ENCODE results near the gene CAMKMT.

The CAMKMT gene

GRCh38 chr2:44612276-44612675, 250.5 kb downstream of the CAMKMT start:
- H3K36me3 Mint-ChIP-seq (ENCODE audit: insufficient read depth), result no peaks in the 10 kb centered on the region
- DNase-seq (ENCODE audit: low spot score in 2 of 2) (no peak), ATAC-seq (replicated peaks; ENCODE audit: extremely low read depth, poor library complexity, severe bottlenecking) (no peak)
- H3K9me3 Mint-ChIP-seq, result no peaks in the 10 kb centered on the region
- no peaks in the 10 kb centered on the region for H3K27me3 Mint-ChIP-seq
- no peak overlapping the region for H3K4me3 Mint-ChIP-seq
- H3K4me1 Mint-ChIP-seq, result no peaks in the 10 kb centered on the region
- no peak overlapping the region for H3K27ac Mint-ChIP-seq (ENCODE audit: low read depth)

DNA sequence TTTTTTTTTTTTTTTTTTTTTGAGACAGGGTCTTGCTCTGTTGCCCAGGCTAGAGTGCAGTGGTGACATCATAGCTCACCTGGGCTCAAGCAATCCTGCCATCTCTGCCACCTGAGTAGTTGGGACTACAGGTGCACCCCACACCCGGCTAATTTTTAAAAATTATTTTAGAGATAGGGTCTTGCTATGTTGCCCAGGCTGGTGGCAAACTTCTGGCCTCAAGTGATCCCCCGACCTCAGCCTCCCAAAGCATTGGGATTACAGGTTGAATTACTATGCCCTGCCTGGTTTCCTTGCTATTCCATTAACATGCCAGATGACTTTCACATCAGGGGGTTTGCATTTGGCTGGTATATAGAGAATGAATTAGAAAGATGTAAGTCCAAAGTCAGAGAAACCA, 253.2 kb downstream of the CAMKMT start:
- no peaks in the 10 kb centered on the region for H3K36me3 Mint-ChIP-seq (ENCODE audit: insufficient read depth)
- H3K27ac Mint-ChIP-seq (ENCODE audit: low read depth), result no peak overlapping the region
- no peak for DNase-seq (ENCODE audit: low spot score in 2 of 2)
- no peaks in the 10 kb centered on the region for H3K9me3 Mint-ChIP-seq
- H3K27me3 Mint-ChIP-seq, result no peaks in the 10 kb centered on the region
- H3K4me3 Mint-ChIP-seq, result no peak overlapping the region
- no peaks in the 10 kb centered on the region for H3K4me1 Mint-ChIP-seq
- ATAC-seq (replicated peaks; ENCODE audit: extremely low read depth, poor library complexity, severe bottlenecking), result no peak

GRCh38 chr2:44615950-44616518, 254.3 kb downstream of the CAMKMT start:
- no peak overlapping the region for H3K4me3 Mint-ChIP-seq
- no peaks in the 10 kb centered on the region for H3K27me3 Mint-ChIP-seq
- no peak overlapping the region for H3K27ac Mint-ChIP-seq (ENCODE audit: low read depth)
- ATAC-seq (replicated peaks; ENCODE audit: extremely low read depth, poor library complexity, severe bottlenecking), result no peak
- no peak for DNase-seq (ENCODE audit: low spot score in 2 of 2)
- H3K9me3 Mint-ChIP-seq, result no peaks in the 10 kb centered on the region
- H3K4me1 Mint-ChIP-seq, result no peaks in the 10 kb centered on the region
- no peaks in the 10 kb centered on the region for H3K36me3 Mint-ChIP-seq (ENCODE audit: insufficient read depth)

DNA sequence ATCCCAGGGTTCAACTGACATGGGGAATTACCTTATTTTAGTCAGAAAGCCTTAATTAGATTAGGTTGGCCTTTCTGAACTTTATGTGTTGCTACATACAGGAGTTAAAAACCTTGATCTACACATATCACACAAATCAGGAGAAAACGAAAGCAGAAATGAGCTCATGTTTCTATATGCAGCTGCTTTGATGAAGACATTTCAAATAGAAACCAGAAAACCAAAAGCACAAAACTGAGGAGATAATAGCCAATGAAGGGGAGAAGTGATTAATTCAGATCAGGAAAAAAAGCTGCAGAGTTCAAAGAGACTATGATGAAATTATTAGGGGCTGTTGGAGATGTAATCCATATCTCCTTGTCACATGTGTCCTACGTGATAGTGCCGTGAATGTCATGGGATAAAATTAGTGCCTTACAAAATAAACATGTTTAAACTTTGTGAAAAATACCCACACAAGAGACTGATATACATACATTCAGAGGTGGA, 255.0 kb downstream of the CAMKMT start:
- no peak overlapping the region for H3K4me3 Mint-ChIP-seq
- no peaks in the 10 kb centered on the region for H3K4me1 Mint-ChIP-seq
- ATAC-seq (replicated peaks; ENCODE audit: extremely low read depth, poor library complexity, severe bottlenecking), result no peak
- H3K27me3 Mint-ChIP-seq, result no peaks in the 10 kb centered on the region
- H3K9me3 Mint-ChIP-seq, result no peaks in the 10 kb centered on the region
- no peaks in the 10 kb centered on the region for H3K36me3 Mint-ChIP-seq (ENCODE audit: insufficient read depth)
- no peak for DNase-seq (ENCODE audit: low spot score in 2 of 2)
- H3K27ac Mint-ChIP-seq (ENCODE audit: low read depth), result no peak overlapping the region

DNA sequence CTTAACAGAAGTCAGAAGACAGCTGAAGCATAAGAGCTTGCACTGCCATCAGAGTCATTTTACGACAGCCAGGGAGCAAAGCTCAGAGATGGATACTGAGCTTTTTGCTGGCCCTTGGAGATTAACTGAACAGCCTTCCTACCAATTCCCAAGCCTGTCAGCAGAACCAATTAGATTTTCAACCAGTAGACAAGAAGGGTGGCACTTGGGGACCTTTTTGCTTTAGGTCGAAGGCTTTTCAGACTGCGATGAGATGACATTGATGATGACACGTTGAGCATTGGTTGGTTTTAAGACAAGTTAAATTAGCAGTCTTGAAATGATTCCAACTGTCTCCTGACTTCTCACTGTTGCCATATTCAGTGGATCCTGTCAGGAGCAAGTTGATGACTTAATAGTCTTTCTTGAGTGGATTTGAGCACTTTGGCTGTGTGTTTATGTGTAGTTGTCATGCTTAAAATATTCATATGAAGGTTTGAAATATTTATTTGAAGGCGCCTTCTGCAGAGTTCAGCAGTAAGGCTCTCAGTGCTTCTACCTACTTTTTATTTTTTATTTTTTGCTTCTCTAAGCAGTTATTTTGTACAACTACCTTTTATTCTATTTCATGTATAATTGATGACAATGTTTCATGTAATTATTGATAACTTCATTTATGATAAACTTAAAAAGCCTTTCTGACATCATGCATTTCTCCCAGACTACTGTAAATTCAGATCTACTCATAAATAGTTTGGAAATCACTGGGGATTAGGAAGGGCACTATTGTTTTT, 256.7 kb downstream of the CAMKMT start:
- H3K4me3 Mint-ChIP-seq, result no peak overlapping the region
- DNase-seq (ENCODE audit: low spot score in 2 of 2) (no peak), ATAC-seq (replicated peaks; ENCODE audit: extremely low read depth, poor library complexity, severe bottlenecking) (no peak)
- no peaks in the 10 kb centered on the region for H3K4me1 Mint-ChIP-seq
- no peaks in the 10 kb centered on the region for H3K27me3 Mint-ChIP-seq
- no peaks in the 10 kb centered on the region for H3K9me3 Mint-ChIP-seq
- no peaks in the 10 kb centered on the region for H3K36me3 Mint-ChIP-seq (ENCODE audit: insufficient read depth)
- H3K27ac Mint-ChIP-seq (ENCODE audit: low read depth), result no peak overlapping the region

DNA sequence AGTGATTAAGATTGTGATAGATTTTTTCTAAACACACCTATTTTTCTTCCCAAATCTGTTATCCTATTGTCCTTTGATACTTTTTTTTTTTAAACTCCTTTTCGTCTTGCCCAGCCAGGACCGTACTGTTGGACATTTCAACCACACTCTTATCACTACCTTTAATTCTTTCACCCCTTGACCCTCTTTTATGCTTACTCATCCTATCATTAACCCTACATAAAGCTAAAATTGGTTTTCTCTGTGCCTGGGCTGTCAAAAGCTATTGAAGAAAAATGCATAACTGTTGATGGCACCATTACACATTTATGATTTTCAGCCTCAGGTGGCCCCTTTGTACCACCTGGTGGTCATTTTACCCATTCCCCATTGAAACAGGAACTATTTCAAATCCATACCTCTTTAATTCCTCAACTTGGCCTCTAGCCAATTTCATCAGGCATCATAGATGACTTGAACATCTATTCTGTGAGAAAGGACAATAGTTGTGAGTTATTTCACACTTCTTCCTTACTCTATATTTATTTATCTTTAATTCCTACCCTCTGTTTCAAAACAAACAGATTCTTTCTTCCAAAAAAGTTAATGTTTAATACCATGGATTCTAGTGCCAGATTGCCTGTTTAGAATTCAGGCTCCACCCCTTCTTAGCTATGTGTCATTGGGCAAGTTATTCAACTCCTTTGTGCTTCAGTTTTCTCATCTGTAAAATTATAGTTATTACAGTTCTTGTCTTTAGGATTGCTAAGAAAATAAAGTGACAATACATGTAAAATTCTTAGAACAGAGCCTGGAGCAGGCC, 258.6 kb downstream of the CAMKMT start:
- H3K4me1 Mint-ChIP-seq, result no peaks in the 10 kb centered on the region
- no peak overlapping the region for H3K4me3 Mint-ChIP-seq
- no peaks in the 10 kb centered on the region for H3K27me3 Mint-ChIP-seq
- H3K9me3 Mint-ChIP-seq, result no peaks in the 10 kb centered on the region
- no peaks in the 10 kb centered on the region for H3K36me3 Mint-ChIP-seq (ENCODE audit: insufficient read depth)
- no peak for DNase-seq (ENCODE audit: low spot score in 2 of 2)
- H3K27ac Mint-ChIP-seq (ENCODE audit: low read depth), result no peak overlapping the region
- no peak for ATAC-seq (replicated peaks; ENCODE audit: extremely low read depth, poor library complexity, severe bottlenecking)

GRCh38 chr2:44623622-44624351, 262.0 kb downstream of the CAMKMT start:
- H3K4me1 Mint-ChIP-seq, result no peaks in the 10 kb centered on the region
- H3K9me3 Mint-ChIP-seq, result no peaks in the 10 kb centered on the region
- H3K27me3 Mint-ChIP-seq, result no peaks in the 10 kb centered on the region
- no peak for ATAC-seq (replicated peaks; ENCODE audit: extremely low read depth, poor library complexity, severe bottlenecking)
- no peak overlapping the region for H3K4me3 Mint-ChIP-seq
- H3K36me3 Mint-ChIP-seq (ENCODE audit: insufficient read depth), result no peaks in the 10 kb centered on the region
- H3K27ac Mint-ChIP-seq (ENCODE audit: low read depth), result no peak overlapping the region
- no peak for DNase-seq (ENCODE audit: low spot score in 2 of 2)

- no peaks in the 10 kb centered on the region for H3K4me1 Mint-ChIP-seq
Observed at GRCh38 chr2:44628297-44628696, 266.6 kb downstream of the CAMKMT start.

GRCh38 chr2:44632931-44633689, 271.4 kb downstream of the CAMKMT start:
- Mint-ChIP-seq H3K9me3 (peaks cover 6% of the 10 kb centered on the region), H3K4me1 (peaks cover 5% of the 10 kb centered on the region), H3K36me3 (ENCODE audit: insufficient read depth) (peaks cover 2% of the 10 kb centered on the region), H3K4me3 (no peak overlapping the region), H3K27me3 (no peaks in the 10 kb centered on the region), H3K27ac (ENCODE audit: low read depth) (no peak overlapping the region)
- no peak for DNase-seq (ENCODE audit: low spot score in 2 of 2)
- no peak for ATAC-seq (replicated peaks; ENCODE audit: extremely low read depth, poor library complexity, severe bottlenecking)

More at GRCh38 chr2:44628297-44628696, 266.6 kb downstream of the CAMKMT start:
- H3K27me3 Mint-ChIP-seq, result no peaks in the 10 kb centered on the region
- ATAC-seq (replicated peaks; ENCODE audit: extremely low read depth, poor library complexity, severe bottlenecking) (no peak), DNase-seq (ENCODE audit: low spot score in 2 of 2) (no peak)
- H3K4me3 Mint-ChIP-seq, result no peak overlapping the region
- peaks cover 2% of the 10 kb centered on the region for H3K36me3 Mint-ChIP-seq (ENCODE audit: insufficient read depth)
- no peaks in the 10 kb centered on the region for H3K9me3 Mint-ChIP-seq
- H3K27ac Mint-ChIP-seq (ENCODE audit: low read depth), result no peak overlapping the region

DNA sequence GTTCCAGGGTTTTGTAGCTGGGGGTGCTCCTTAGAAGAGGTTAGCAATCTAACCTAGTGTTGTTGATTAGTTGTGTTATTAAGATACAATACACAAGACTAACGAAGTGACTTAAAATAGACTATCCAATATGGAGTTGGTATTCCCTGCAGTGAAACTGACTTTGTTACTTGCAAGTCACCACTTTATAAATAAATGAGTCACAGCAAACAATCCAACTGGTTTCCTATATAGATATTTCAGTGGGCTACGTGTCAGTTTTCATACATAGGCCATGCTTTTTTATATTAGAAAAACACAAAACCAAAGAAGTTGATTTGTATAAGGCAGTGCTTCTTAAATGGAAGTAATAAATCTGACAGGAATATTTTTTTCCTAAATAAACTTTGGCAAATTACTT, 274.0 kb downstream of the CAMKMT start:
- Mint-ChIP-seq H3K9me3 (peaks cover 6% of the 10 kb centered on the region), H3K4me3 (no peak overlapping the region), H3K27ac (ENCODE audit: low read depth) (no peak overlapping the region), H3K36me3 (ENCODE audit: insufficient read depth) (peaks cover 2% of the 10 kb centered on the region), H3K27me3 (no peaks in the 10 kb centered on the region), H3K4me1 (peaks cover 5% of the 10 kb centered on the region)
- DNase-seq (ENCODE audit: low spot score in 2 of 2) (no peak), ATAC-seq (replicated peaks; ENCODE audit: extremely low read depth, poor library complexity, severe bottlenecking) (no peak)

GRCh38 chr2:44638649-44639048, 276.9 kb downstream of the CAMKMT start:
- Mint-ChIP-seq H3K36me3 (ENCODE audit: insufficient read depth) (no peaks in the 10 kb centered on the region), H3K27ac (ENCODE audit: low read depth) (no peak overlapping the region), H3K4me3 (no peak overlapping the region), H3K27me3 (no peaks in the 10 kb centered on the region), H3K9me3 (peaks cover 6% of the 10 kb centered on the region), H3K4me1 (peaks cover 5% of the 10 kb centered on the region)
- DNase-seq (ENCODE audit: low spot score in 2 of 2) (no peak), ATAC-seq (replicated peaks; ENCODE audit: extremely low read depth, poor library complexity, severe bottlenecking) (no peak)

- no peaks in the 10 kb centered on the region for H3K36me3 Mint-ChIP-seq (ENCODE audit: insufficient read depth)
- H3K4me3 Mint-ChIP-seq, result no peak overlapping the region
- H3K4me1 Mint-ChIP-seq, result peaks cover under 1% of the 10 kb centered on the region
- ATAC-seq (replicated peaks; ENCODE audit: extremely low read depth, poor library complexity, severe bottlenecking) (no peak), DNase-seq (ENCODE audit: low spot score in 2 of 2) (no peak)
- peaks cover under 1% of the 10 kb centered on the region for H3K9me3 Mint-ChIP-seq
- H3K27ac Mint-ChIP-seq (ENCODE audit: low read depth), result no peak overlapping the region
- H3K27me3 Mint-ChIP-seq, result no peaks in the 10 kb centered on the region
Observed at GRCh38 chr2:44639399-44639798, 277.7 kb downstream of the CAMKMT start.

Data from central memory CD8-positive, alpha-beta T cell (primary cell).